C4-2B (cell line): ENCODE data around the gene UBXN6.

Experiments used
- H3K27ac ChIP-seq: fragments of 450-650 bp; 2 replicates; pipeline ENCODE4 v1.5.1; 2017
- CTCF ChIP-seq: fragments of 450-650 bp; conservative IDR thresholded peaks from 2 replicates; pipeline ENCODE4 v1.5.1; 2017; ENCODE audit warnings: mild to moderate bottlenecking
- ZFX ChIP-seq: fragments of 450-650 bp; IDR thresholded peaks from 2 replicates; pipeline ENCODE4 v1.6.1; 2017

Gene UBXN6

GRCh38 chr19:4492337-4493103 is 34.9 kb upstream of the UBXN6 start:
- no peak overlapping the region for H3K27ac ChIP-seq
- TF ChIP-seq CTCF (no peak), ZFX (no peak)

- no peak for TF ChIP-seq ZFX
- TF ChIP-seq CTCF, result no peak
- no peak overlapping the region for H3K27ac ChIP-seq
These were observed 33.9 kb upstream of the UBXN6 start for GRCh38 chr19:4491446-4491845.

- TF ChIP-seq CTCF, result no peak
- TF ChIP-seq ZFX, result no peak
- no peak overlapping the region for H3K27ac ChIP-seq
These were observed 30.9 kb upstream of the UBXN6 start for GRCh38 chr19:4488496-4488895.

- TF ChIP-seq ZFX (no peak), CTCF (no peak)
- H3K27ac ChIP-seq, result no peak overlapping the region
These were observed 30.0 kb upstream of the UBXN6 start for GRCh38 chr19:4487572-4487971.

- no peak for TF ChIP-seq ZFX
- TF ChIP-seq CTCF, result no peak
- no peak overlapping the region for H3K27ac ChIP-seq
These were observed 25.8 kb upstream of the UBXN6 start for GRCh38 chr19:4483385-4483784.

GRCh38 chr19:4482721-4483364 is 25.2 kb upstream of the UBXN6 start:
- no peak overlapping the region for H3K27ac ChIP-seq
- TF ChIP-seq ZFX, result no peak
- no peak for TF ChIP-seq CTCF

GRCh38 chr19:4477034-4477801 is 19.6 kb upstream of the UBXN6 start:
- H3K27ac ChIP-seq, result no peak overlapping the region
- TF ChIP-seq ZFX (no peak), CTCF (no peak)
